HG03175 (cell line): ENCODE results near the gene PTH1R.

Source experiments
- ATAC-seq: cut with Tn5 transposase; IDR thresholded peaks from one replicate; pipeline ENCODE4 v1.9.1; 2021; ENCODE audit warnings: mild to moderate bottlenecking, moderate library complexity; ENCODE audit not compliant: unreplicated experiment

The PTH1R gene

GRCh38 chr3:46863261-46863782 is 14.2 kb upstream of the PTH1R start, which contains the start of gene MYL3:
Gene MYL3 (minus strand): TSS chr3:46863444. CDS start chr3:46863390, 54 bp downstream.
- ATAC-seq, result no peak

GRCh38 chr3:46864061-46864881 is 13.2 kb upstream of the PTH1R start:
- ATAC-seq, result no peak

GRCh38 chr3:46865031-46865507 is 12.5 kb upstream of the PTH1R start:
- ATAC-seq, result no peak

GRCh38 chr3:46865546-46865945 is 12.0 kb upstream of the PTH1R start:
- ATAC-seq, result no peak

DNA sequence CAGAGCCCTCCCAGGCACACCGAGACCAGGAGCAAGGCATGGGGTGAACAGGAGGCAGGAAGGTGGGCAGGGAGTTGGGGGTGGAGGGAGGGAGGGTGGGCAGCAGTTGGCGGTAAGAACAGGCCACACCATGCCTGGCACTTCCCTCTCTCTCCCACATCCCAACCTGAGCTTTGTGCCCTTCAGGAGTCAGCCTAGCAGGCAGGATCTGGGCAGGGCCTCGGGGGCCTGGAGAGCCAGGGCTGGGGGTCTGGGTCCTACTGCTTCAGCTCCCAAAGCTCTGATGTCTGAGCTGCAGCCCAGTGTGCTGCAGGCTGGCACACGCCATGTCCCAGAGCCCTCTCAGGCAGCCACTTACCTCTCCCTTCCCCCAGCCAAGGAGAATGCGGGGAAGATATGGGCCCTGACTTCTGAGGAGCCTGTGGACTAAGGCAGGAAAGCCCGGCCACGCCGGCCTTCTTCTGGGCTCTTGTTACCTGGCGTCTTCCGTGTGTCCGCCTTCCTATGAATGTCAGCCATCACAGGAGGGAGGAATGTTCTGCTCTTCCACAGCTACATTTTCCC is 11.4 kb upstream of the PTH1R start:
- no peak for ATAC-seq

DNA sequence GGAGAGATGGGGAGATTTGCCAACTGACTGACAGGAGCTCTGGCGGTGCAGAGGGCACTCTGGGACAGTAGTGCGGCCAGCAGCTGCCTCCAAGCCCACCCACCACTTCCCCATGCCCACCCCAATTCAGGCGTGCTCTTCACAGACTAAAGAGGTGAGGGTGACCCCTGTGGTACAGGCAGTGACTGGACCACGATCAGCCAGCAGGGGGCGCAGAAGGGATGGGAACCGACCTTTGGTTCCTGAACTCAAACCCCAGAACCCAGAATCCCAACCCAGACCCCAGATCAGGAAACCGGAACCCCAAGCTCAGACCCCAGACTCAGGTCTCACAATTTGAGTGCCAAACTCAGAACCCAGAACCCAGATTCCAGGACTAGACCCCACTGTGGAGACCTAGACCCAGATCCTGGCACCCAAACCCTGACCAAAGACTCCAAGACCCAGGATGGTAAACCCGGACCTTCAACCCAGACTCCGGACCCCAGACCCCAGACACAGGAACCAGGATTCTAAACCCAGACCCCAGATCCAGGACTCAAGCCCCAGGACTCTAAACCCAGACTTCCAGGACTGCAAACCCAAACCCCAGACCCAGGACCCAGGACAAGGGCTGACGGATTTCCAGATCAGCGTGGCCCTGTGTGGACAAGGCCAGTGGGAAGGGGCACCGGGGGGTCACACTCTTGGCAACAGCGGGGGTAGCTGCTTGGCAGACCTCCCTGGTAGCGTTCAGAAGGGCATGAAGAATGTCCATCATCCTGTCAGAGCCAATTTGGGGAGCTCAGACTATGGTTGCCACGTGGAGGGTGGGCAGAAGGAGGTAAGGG is 10.6 kb upstream of the PTH1R start:
- ATAC-seq, result no peak

GRCh38 chr3:46867550-46867898 is 10.0 kb upstream of the PTH1R start:
- no peak for ATAC-seq

DNA sequence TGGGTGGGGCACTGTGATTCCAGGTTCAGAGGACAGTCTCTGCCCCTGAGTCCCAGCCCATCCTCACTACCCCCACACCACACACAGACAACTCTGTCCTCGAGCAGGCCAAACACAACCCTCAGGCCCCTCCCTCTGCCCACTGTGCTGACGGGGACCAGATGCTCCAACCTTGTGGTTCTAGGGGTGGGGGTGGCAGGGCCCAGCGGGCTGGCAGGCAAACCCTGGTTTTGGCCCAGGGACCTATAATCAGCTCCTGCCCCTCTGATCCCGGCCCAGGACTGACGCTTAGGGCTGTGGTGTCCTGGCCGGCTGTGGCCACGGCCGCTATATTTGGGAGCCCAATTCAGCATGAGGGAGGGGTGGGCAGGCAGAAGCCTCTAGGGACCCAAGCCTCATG is 9.2 kb upstream of the PTH1R start:
- no peak for ATAC-seq

DNA sequence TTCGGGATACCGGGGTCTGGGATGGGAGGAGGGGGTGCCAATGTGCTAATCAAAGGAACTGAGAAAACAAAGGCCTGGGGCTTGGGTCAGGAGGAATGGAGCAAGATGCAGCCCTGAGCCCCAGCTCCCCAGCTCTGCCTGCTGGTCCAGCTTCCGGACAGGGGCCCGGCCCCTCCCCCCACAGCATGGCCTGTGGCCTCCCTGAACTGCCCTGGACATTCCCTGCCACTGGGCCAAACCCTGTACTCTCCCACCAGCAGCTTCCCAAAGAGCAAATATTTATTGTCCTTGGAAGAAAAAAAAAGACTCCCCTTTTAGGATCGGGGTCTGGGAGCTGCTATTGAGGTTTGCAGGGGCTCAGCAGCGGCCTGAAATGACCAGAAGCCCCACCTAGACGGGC is 8.6 kb upstream of the PTH1R start:
- ATAC-seq, result no peak

GRCh38 chr3:46869440-46869839 is 8.1 kb upstream of the PTH1R start:
- ATAC-seq, result no peak

- no peak for ATAC-seq
Observed at GRCh38 chr3:46870651-46871050, 6.9 kb upstream of the PTH1R start.

GRCh38 chr3:46871222-46871621 is 6.3 kb upstream of the PTH1R start:
- ATAC-seq, result no peak

- ATAC-seq, result no peak
Observed at GRCh38 chr3:46873521-46873920, 4.0 kb upstream of the PTH1R start.

DNA sequence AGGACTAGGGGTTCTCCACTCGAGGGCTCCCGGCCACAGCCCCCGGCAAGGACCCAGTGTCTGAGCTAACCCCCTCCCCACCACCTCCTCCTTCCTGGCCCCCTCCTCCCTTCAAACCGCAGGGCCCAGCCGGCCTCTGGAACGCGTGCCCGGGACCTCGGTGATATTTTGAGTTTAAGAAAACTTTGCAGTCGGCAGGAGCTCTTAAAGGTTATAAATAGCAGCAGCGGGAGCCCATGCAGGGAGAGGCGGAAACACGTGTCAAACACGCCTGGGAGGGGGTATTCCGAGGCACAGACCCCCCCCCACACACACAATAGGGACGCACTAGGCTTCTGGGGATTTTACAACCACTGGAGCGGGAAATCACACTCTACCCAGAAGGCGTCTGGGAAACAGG is 3.1 kb upstream of the PTH1R start:
- no peak for ATAC-seq

DNA sequence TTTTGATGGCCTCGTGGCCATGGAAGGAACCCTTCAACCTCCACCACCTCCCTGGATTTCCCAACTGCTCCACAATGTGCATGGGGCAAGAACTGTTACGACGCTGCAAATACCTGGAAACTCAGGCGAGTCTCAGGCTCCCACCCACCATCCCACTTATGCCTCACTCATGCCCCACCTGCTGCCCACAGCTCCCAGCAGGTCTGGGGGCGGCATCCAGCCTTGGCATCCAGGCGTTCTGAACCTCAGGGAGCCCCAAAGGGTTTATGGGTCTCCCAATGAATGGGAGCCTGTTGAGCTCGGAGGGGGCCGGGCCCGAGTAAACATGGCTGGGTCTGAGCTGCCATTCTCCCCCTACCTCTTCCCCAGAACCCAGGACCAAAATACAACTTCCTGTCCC is 2.0 kb upstream of the PTH1R start:
- no peak for ATAC-seq

DNA sequence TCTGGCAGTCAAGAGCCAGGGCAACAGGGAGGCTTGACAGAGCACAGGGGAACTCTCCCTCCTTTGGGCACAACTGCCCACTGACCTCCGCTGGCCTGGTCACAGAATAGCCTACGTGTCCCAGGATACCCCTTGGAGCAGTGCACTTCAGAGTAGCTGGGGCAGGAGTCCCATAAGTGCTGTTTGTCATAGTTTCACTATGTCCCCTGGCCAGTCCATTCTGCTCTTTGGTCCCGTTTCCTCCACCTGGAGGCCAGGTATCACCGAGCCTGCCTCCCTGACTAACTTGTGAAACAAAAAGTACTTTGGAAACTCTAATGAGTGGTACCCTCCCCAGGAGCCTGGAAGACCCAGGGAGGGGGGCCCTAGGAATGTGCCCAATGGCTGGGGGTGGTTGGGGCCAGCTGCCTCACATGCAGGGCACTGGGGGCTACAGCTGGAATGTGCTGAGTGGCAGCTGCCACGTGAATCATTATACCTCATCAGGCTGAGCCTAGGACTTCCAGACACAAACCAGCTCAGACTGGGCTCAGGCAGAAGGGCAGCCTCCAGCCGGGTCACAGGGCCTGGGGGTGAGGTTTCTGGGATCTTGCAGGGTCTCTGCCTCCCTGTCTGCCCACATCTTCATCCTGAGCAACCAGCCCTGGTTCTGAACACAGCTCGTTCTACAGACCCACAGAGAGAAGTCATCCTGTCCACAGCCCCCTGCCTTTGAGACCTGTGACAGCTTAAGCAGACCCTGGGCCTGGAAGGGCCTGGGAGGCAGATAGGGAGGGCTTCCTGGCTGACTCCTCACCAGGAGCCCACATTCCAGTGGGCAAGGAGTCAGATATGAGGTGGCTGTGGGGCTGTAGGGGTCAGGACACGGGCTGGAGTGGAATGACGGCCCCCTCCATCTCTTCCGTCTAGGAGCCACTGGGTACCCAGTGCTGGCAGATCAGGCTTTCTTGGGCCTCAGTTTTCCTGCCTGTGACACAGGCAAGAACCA is 914 bp upstream of the PTH1R start:
- no peak for ATAC-seq

- ATAC-seq, result peak; percentile 66
Observed at GRCh38 chr3:46878781-46879436, 1.4 kb downstream of the PTH1R start.

GRCh38 chr3:46880884-46881595 is 3.5 kb downstream of the PTH1R start:
- ATAC-seq, result no peak
